GM15510 (cell line): Measurements from ENCODE around the gene KRT7.

ENCODE experiments used
- POLR2A ChIP-seq: IDR thresholded peaks from 3 replicates; pipeline ENCODE4 v1.6.1; 2011; ENCODE audit warnings: borderline replicate concordance; ENCODE audit not compliant: insufficient read length; ENCODE audit errors: extremely low read depth

Gene KRT7

DNA sequence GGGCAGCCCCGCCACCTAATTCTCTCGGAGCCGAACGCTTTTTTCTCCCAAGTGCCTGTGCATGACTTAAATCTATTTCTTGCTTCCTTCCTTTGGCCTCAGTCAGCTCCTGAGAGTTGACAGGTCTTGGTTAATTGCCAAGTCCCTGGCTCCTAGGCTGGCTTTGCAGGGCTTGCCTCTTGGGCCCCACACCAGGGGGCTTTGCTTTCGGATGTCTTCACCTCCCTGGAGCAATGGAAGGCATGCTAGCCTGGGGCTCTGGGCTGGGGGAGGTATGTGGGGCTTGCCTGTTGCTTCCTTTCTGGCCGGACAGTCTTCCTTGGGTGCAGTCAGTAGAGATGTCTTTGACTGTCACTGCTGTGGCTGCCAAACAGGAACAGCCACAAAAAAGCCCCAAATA is 39.1 kb upstream of the KRT7 start:
- no peak for TF ChIP-seq POLR2A

DNA sequence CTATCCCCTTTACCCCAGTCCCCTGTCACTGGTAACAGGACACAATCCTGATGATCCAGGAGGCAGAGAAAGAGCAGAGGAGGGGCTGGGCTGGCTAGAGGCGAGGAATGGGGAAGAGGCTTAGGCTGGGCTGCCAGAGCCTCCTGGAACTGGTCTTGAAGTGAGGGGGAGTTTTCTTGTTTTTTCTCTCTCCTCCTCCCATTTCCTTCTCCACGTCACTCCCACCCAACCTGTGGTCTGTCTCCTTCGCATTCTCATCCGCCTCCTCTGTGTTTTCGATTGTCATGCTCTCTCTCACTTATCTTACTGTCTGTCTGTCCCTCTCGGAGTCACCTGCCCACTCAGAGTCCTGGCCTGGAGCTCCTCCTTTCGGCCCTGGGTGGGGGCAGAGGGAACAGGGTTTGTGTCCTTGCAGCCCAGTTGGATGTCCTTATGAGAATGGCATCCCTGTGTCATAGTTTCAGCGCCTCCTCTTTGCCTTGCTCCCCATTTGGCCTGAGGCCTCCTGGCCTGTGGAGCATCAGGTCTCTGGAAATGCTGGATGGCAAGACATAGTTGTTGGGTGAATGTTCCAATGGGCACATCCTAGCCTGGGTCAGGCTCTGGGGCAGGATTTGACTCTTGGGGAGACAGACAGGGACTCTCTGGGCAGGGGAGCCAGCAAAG is 37.8 kb upstream of the KRT7 start:
- no peak for TF ChIP-seq POLR2A

DNA sequence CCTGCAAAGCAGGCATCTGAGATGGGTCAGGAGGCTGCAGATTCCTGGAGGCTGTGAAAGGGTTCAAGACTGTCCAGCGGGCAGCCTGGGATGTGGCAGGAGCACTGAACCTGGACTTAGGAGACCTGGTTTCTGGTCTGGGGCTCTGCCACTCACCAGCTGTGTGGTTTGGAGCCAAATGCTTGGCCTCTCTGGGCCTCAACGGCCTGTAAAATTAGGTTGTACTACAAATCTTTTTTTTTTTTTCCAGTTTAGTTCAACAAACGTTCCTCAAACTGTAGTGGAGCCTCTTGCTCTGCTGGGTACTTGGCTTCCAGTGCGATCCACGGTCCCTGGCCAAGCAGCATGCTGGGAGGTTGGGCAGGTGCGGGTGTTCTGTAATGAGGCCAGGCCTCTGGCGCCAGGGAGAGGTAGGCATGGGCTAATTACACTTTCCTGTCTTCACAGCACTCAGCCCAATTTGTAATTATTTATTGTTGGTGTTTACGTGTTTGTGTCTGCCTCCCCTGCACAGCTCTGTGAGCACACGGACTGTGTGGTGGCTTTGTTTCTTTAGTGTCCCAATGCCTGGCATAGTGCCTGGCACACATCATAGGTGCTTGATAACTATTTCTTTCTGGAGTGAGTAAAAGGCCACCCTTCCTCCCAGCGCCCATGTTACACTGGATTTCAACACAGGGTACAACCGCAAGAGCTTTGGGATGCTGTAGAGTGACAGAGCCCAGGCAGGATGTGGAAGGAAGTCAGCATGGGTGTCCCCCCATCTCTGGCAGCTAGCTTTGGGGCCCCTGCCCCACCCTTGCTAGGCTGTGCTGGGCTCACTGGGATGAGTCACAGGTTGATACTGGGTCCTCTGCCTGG is 35.4 kb upstream of the KRT7 start:
- no peak for TF ChIP-seq POLR2A

DNA sequence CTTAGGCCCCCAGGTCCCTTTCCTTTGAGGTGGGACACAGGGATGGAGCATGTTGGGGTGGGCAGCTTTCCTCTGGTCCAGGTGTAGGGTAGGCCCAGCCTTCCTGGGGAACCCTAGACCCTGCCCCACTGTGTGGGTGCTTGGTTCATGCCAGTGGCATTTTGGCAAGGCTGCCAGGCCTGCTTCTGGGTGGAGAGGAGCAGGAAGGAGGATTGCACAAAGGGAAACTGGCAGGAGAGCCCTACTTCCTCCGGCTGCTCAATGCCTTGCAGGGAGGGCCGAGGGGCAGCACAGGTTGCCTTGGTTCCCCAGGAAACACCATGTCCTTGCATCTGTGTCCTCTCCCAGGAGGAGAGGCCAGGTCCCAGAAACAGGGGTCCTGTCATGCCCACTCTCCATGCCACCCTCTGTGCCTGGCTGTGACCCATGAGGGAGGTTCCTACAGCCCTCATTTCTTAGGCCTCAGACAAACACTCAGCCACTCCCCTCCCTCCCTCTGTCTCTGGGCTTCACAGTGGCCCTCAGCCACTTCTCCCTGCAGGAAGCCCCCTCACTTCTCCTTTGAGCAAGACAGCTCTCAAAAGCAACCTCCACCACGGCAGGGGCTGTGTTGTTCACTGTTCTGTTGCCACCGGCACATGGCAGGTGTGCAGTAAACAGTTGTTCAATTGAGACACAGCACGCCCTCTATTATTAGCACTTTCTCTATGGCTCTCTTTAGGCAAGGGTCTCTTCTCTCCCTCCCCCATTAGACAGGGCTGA is 34.4 kb upstream of the KRT7 start:
- TF ChIP-seq POLR2A: no peak

DNA sequence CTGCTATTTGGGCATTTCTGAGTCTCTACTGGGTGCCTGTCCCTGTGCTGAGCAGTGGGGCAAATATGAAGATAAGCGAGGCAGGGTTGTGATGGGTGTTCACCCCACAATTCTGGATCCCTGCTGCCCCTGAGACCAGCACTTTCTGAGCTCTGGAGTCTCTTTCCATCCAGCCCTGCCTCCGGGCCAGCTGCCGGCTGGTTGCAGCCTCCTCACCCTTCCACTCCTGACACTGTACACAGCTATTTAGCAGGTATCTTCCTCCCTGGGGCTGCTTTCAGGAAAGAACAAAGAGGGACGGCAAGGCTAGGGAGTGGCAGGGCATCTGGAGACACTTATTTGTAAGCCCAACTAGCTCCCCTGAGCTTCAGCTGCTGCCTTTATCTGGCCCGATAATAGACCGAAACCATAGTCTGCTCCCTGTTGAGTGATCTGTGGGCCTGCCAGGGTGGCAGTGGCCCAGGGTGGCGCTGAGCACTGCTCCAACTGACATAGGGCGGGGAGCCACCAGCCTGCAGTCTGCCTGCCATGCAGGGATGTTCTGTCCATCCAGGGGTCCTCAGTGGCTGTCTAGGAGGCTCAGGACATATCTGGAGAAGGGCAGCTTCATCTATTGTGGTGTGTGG is 33.6 kb upstream of the KRT7 start:
- no peak for TF ChIP-seq POLR2A

DNA sequence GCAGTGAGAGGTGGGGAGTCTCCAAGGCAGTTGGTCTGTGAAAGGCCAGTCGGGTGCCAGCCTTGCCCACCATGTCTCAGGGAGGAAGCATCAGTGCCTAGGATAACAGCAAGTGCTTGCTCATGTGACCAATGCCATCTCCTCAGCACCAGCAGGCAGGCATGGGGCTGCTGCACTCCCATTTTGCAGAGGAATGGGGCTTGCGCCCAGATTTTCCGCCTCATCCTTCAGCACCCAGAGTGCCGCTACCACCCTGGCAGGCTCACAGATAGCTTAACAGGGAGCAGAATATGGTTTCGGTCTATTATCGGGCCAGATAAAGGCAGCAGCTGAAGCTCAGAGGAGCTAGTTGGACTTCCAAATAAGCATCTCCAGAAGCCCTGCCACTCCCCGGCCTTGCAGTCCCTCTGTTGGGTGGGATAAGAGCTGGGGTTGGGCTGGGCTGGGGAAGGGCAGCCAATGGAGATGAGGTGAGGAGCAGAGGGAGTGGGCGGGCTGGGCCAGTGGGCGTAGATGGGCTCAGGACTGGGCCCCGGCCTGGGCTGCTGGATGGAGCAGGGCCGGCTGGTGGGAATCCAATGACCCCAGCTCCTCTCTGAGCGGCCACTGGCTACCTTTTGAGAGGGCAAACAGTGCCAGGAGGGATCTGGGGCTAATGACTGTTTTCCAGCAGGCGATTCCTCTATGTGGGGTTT is 32.8 kb upstream of the KRT7 start:
- no peak for TF ChIP-seq POLR2A

DNA sequence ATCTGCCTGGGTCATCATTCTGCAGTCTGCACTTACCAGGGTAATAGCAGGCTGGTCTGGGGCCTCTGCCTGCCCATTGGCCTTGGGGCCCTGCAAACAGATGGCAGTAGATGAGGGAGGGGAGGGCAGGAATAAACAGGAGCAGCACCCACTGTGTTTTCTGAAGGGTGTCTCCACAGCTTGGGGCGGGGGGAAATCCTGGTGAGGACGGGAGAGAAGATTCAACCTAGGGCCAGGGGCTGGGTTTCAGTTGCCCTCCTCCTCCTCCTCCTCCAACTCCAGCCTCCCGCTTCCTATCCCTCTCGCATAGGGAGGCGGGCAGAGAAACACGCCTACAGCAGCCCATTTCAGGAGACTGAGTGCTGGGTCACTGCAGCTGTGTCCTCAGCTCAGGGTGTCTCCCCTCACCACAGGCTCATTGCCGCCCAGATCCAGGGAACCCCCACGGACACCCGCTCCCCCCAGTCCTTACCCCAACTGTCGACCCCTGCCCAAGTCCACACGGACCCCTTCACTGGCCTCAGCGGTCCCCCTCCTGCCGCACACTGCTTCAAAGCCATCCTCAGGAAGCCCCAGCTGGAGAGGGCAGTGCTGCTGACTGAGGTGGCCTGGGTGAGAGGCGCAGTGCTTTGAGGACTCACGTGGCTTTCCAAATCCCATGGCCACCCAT is 32.1 kb upstream of the KRT7 start:
- no peak for TF ChIP-seq POLR2A

DNA sequence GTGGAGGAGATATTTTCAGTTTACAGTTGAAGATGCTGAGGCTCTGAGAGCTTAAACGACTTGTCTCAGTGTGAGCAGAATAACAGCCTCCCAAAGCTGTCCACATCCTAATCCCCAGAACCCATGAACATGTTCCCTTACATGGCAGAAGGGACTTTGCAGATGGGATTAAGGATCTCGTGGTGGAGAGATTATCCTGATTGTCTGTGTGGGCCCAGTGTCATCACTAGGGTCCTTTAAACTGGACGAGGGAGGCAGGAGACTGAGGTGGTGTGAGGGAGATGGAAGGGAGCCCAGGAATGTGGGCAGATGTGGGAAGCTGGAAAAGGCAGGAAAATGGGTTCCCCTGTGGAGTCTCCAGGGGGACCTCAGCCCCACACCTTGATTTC is 31.6 kb upstream of the KRT7 start:
- TF ChIP-seq POLR2A: no peak

DNA sequence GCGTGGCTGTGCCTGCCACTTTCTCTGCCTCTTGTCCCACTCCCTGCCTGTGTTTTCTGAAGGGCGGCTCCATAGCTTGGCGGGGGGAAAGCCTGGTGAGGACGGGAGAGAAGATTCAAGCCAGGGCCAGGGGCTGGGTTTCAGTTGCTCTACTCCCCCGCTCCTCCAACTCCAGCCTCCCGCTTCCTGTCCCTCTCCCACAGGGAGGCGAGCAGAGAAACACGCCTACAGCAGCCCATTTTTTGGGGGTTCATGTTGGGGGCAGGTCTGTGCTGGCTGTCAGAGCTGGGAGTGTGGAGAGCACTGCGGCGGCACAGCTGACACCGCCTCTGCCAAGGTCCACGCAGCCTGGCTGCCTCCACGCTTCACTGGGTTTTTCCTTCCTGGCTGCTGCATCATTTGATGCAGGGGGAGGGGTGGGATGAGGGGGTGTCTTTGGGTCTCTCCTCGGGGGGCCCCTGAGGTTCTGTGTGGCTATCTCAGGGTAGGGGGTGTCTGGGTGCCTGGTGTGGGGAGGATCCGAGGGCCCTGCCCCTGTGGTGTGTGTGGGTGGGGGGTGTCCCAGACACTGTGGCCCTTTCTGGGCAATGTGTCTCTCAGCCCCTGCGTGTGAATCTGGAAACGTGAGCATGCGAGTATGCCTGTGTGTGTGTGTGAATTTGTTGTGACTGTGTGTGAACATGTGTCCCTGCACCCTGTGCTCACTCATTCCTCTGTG is 30.5 kb upstream of the KRT7 start:
- TF ChIP-seq POLR2A: no peak

DNA sequence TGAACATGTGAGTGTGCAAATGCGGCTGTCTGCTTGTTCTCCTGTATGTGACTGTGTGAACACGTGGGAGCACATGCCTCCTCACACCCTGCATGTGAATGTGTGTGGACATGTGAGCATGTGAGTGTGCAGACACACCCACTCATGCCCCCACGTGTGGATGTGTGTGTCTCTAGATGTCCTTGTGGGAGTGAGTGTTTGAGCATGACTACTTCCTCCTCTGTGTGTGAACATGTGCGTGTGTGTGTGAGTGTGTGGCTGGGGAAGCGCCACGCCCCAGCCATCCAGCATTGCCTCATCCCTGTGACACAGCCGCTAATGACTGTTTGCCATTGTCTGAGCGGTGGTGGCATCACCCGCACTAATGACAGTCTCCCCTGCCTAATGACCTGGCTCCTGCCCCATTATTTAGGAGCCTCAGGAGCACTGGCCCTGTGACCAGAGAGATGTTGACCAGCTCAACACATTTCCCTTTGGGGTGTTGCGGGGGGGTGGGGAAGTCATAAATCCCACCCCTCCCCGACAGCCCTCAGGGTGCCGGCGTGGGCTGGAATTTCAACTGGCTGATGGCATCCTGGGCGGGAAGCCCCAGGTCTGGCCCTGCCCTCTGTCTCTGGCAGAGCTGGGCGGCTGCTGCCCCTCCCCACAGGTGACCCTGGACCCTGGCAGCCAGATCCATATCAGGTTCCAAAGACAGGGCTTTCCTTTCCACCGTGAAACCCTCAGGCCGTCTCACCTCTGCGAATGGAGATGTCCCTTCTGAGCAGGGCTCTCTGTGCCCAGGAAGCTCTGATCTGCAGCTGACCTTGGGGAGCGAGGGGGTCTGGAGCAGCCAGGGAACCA is 29.7 kb upstream of the KRT7 start:
- no peak for TF ChIP-seq POLR2A

DNA sequence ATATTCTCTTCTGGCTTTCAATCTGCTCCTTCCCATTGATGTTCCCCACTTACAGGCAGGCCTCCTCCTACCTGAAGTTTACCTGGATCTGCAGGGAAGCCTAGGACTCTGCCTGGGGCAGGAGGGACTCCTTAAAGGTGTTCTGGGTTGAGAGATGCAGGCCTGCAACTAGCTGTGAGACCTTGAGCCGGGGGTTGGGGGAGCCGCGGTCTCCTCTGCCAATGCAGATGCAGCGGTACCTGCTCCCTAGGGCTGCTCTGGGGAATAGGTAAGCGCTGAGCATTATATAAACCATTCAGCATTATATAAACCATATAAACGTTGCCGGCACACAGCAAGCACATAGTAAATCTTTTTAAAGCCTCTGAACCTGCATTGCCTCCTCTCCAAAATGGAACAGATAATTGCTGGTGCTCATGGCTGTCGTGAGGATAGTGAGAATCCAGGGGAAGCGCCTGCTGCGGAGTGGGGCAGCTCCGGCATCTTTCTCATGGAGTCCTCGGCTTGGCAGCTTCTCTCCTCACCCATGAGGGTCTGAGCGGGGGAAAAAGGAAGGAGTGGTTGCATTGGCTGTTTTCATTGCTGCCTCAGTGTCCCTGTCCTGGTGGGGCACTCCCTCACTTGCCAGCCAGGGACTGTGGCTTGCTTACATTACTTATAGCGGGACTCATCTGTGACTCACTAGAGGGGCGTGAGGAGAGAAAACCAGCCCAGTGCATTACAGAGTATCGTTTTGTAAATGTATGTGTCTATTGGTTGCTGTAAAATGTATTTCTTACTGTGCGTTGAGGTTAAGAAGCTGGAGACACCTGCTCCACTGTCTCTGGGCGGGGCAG is 28.7 kb upstream of the KRT7 start:
- TF ChIP-seq POLR2A: no peak
